IMR-90 (cell line): Measurements from ENCODE around the gene MPI. TPM values are rescaled to one million over a fixed set of nuclear protein-coding genes. Genes with fewer than 3 reads are reported as not detected.
A peak's percentile ranks its signal among the peaks of the same experiment; 100 is the strongest.

ENCODE experiments used
- ATAC-seq: fragments of 200-7000 bp; cut with Tn5 transposase; 2 replicates; pipeline ENCODE4 v1.9.1; 2020; ENCODE audit warnings: low read depth, mild to moderate bottlenecking, moderate library complexity
- BruUV-seq: library from RNA; stranded (reverse); fragments of 400-500 nt; replicated peaks from 2 replicates; lab custom pipeline; 2021; lab: Mats Ljungman, UMichigan
- CTCF ChIA-PET: fragments of 300-600 bp; formaldehyde crosslinking; extraction: SDS; loops from one replicate; lab custom pipeline; 2021; ENCODE audit warnings: antibody characterized with exemption; lab: Yijun Ruan, JAX
- POLR2A ChIA-PET: fragments of 300-600 bp; sonication (Branson Sonifier 250); formaldehyde crosslinking; loops from one replicate; lab custom pipeline; 2022; ENCODE audit warnings: antibody characterized with exemption; ENCODE audit not compliant: unreplicated experiment; lab: Charles Lee
- DNase-seq: peaks from one replicate; pipeline ENCODE4 v3.0.0; 2013
- H2AFZ ChIP-seq: replicated peaks from 2 replicates; pipeline ENCODE3; 2013; ENCODE audit warnings: low read length, mild to moderate bottlenecking; ENCODE audit not compliant: poor library complexity
- H2AK5ac ChIP-seq: 2 replicates; pipeline ENCODE4 v1.6.1; 2013; ENCODE audit warnings: low read depth, low read length, inconsistent platforms
- H2AK9ac ChIP-seq: replicated peaks from 2 replicates; pipeline ENCODE3; 2013; ENCODE audit warnings: mild to moderate bottlenecking, low read depth, low read length, moderate library complexity; ENCODE audit not compliant: poor library complexity
- H2BK120ac ChIP-seq: 2 replicates; pipeline ENCODE4 v1.6.1; 2013; ENCODE audit warnings: low read depth, low read length, inconsistent platforms
- H2BK15ac ChIP-seq: 3 replicates; pipeline ENCODE4 v1.6.1; 2013; ENCODE audit warnings: low read depth, low read length, inconsistent platforms
- H2BK20ac ChIP-seq: 2 replicates; pipeline ENCODE4 v1.6.1; 2013; ENCODE audit warnings: low read depth, mild to moderate bottlenecking, inconsistent platforms, low read length, moderate library complexity
- H2BK5ac ChIP-seq: 2 replicates; pipeline ENCODE4 v1.6.1; 2013; ENCODE audit warnings: mild to moderate bottlenecking, low read depth, low read length, inconsistent platforms; ENCODE audit not compliant: poor library complexity, severe bottlenecking
- H3K14ac ChIP-seq: replicated peaks from 2 replicates; pipeline ENCODE4 v1.6.1; 2013; ENCODE audit warnings: low read depth, low read length, inconsistent platforms
- H3K18ac ChIP-seq: 2 replicates; pipeline ENCODE4 v1.6.1; 2013; ENCODE audit warnings: low read depth, low read length, control low read depth
- H3K23ac ChIP-seq: 2 replicates; pipeline ENCODE4 v1.6.1; 2013; ENCODE audit warnings: low read depth, low read length, inconsistent platforms
- H3K27ac ChIP-seq: 2 replicates; pipeline ENCODE4 v1.5.1; 2013; ENCODE audit warnings: mild to moderate bottlenecking, control low read depth, low read length; ENCODE audit not compliant: insufficient read depth
- H3K27me3 ChIP-seq: 2 replicates; pipeline ENCODE4 v1.6.1; 2013; ENCODE audit warnings: low read length; ENCODE audit not compliant: control insufficient read depth, insufficient read depth
- H3K36me3 ChIP-seq: 2 replicates; pipeline ENCODE4 v1.6.1; 2013; ENCODE audit warnings: low read length, mixed read lengths; ENCODE audit not compliant: control insufficient read depth, insufficient read depth
- H3K4ac ChIP-seq: 2 replicates; pipeline ENCODE4 v1.6.1; 2013; ENCODE audit warnings: low read depth, low read length, inconsistent platforms
- H3K4me1 ChIP-seq: 2 replicates; pipeline ENCODE4 v1.6.1; 2013; ENCODE audit warnings: low read length, mixed read lengths; ENCODE audit not compliant: control insufficient read depth, insufficient read depth
- H3K4me2 ChIP-seq: 2 replicates; pipeline ENCODE4 v1.6.1; 2013; ENCODE audit warnings: low read depth, mild to moderate bottlenecking, control low read depth, low read length, moderate library complexity
- H3K4me3 ChIP-seq: 2 replicates; pipeline ENCODE4 v1.5.1; 2013; ENCODE audit warnings: low read depth, mild to moderate bottlenecking, control low read depth, low read length, moderate library complexity; ENCODE audit not compliant: insufficient read depth
- H3K56ac ChIP-seq: 2 replicates; pipeline ENCODE4 v1.6.1; 2013; ENCODE audit warnings: low read length, inconsistent platforms; ENCODE audit not compliant: insufficient read depth; ENCODE audit errors: extremely low read depth
- H3K79me1 ChIP-seq, 2 experiments: 2 replicates each; pipeline ENCODE4 v1.6.1; 2013; ENCODE audit warnings: low read length in 2 of 2, inconsistent platforms in 1 of 2, low read depth in 1 of 2
- H3K9ac ChIP-seq: 2 replicates; pipeline ENCODE4 v1.6.1; 2013; ENCODE audit warnings: low read depth, low read length, control low read depth
- H3K9me1 ChIP-seq: 2 replicates; pipeline ENCODE4 v1.6.1; 2013; ENCODE audit warnings: low read length, inconsistent platforms; ENCODE audit not compliant: insufficient read depth
- H3K9me3 ChIP-seq: 2 replicates; pipeline ENCODE4 v1.6.1; 2013; ENCODE audit warnings: low read length; ENCODE audit not compliant: control insufficient read depth, insufficient read depth
- H4K20me1 ChIP-seq: 2 replicates; pipeline ENCODE4 v1.6.1; 2013; ENCODE audit warnings: low read length, inconsistent platforms; ENCODE audit not compliant: insufficient read depth
- H4K5ac ChIP-seq: 2 replicates; pipeline ENCODE4 v1.6.1; 2013; ENCODE audit warnings: mild to moderate bottlenecking, low read depth, low read length, control low read depth
- H4K8ac ChIP-seq, 2 experiments: 2 replicates each; pipeline ENCODE4 v1.6.1; 2013; ENCODE audit warnings: low read depth in 2 of 2, low read length in 2 of 2, control low read depth in 1 of 2, inconsistent platforms in 1 of 2
- H4K91ac ChIP-seq: 2 replicates; pipeline ENCODE4 v1.6.1; 2013; ENCODE audit warnings: low read depth, low read length, inconsistent platforms; ENCODE audit not compliant: insufficient read depth
- BHLHE40 ChIP-seq: fragments of 150-350 bp; IDR thresholded peaks from 2 replicates; pipeline ENCODE4 v1.6.1; 2016; ENCODE audit warnings: mild to moderate bottlenecking, low read depth, low read length
- CEBPB ChIP-seq: IDR thresholded peaks from 2 replicates; pipeline ENCODE4 v1.6.1; 2012; ENCODE audit warnings: low read depth, low read length, improper control_type of control experiment
- CHD1 ChIP-seq: IDR thresholded peaks from 2 replicates; pipeline ENCODE4 v1.6.1; 2012; ENCODE audit warnings: low read depth, low read length, improper control_type of control experiment
- CTCF ChIP-seq: conservative IDR thresholded peaks from 2 replicates; pipeline ENCODE4 v1.5.1; 2012; ENCODE audit warnings: mild to moderate bottlenecking, low read depth, low read length, improper control_type of control experiment
- FOS ChIP-seq: fragments of 150-350 bp; IDR thresholded peaks from 2 replicates; pipeline ENCODE4 v1.6.1; 2016; ENCODE audit warnings: low read depth, low read length
- MAFK ChIP-seq: IDR thresholded peaks from 2 replicates; pipeline ENCODE4 v1.6.1; 2012; ENCODE audit warnings: low read depth, low read length, improper control_type of control experiment
- MAZ ChIP-seq: IDR thresholded peaks from 2 replicates; pipeline ENCODE4 v1.6.1; 2012; ENCODE audit warnings: low read depth, mild to moderate bottlenecking, low read length, improper control_type of control experiment, moderate library complexity, borderline replicate concordance
- NFE2L2 ChIP-seq: fragments of 150-350 bp; IDR thresholded peaks from 2 replicates; pipeline ENCODE4 v1.6.1; 2016; ENCODE audit warnings: low read depth, mild to moderate bottlenecking, low read length
- POLR2A ChIP-seq: IDR thresholded peaks from 2 replicates; pipeline ENCODE4 v1.6.1; 2012; ENCODE audit warnings: mild to moderate bottlenecking, low read depth, low read length
- RAD21 ChIP-seq: IDR thresholded peaks from 2 replicates; pipeline ENCODE4 v1.6.1; 2012; ENCODE audit warnings: low read length, improper control_type of control experiment
- RCOR1 ChIP-seq: IDR thresholded peaks from 2 replicates; pipeline ENCODE4 v1.6.1; 2012; ENCODE audit warnings: mild to moderate bottlenecking, low read length, improper control_type of control experiment; ENCODE audit not compliant: insufficient replicate concordance
- RFX5 ChIP-seq: IDR thresholded peaks from 2 replicates; pipeline ENCODE4 v1.8.0; 2012; ENCODE audit warnings: low read depth, mild to moderate bottlenecking, low read length, moderate library complexity
- USF2 ChIP-seq: fragments of 150-350 bp; IDR thresholded peaks from 2 replicates; pipeline ENCODE4 v1.6.1; 2017; ENCODE audit warnings: mild to moderate bottlenecking, antibody characterized with exemption, low read length, low read depth
- WGBS, 2 experiments: methylation state at CpG; one replicate each; pipeline versions ENCODE4 v1.1.5 to v1.1.7; 2013; ENCODE audit warnings: missing lambda C conversion rate in 2 of 2; ENCODE audit not compliant: insufficient read length in 1 of 2; ENCODE audit errors: extremely low coverage in 2 of 2; 5-methylcytosine and 5-hydroxymethylcytosine counted together
- dilution Hi-C: fragments of 300-500 bp; cut with HindIII; formaldehyde crosslinking; loops from one replicate; pipeline ENCODE4 v1.14.3; 2018; ENCODE audit warnings: low sequenced_read_pairs; ENCODE audit not compliant: unreplicated experiment
- in situ Hi-C: fragments of 300-500 bp; cut with MboI; formaldehyde crosslinking; loops from 3 replicates; pipeline ENCODE4 v1.14.3; 2019; ENCODE audit warnings: low sequenced_read_pairs, inconsistent platforms, mixed read lengths
- intact Hi-C: fragments of 100-400 bp; cut with micrococcal nuclease; formaldehyde crosslinking; loops from 2 replicates; pipeline ENCODE4 v1.10.0; 2022
- polyA plus RNA-seq, 3 experiments: library from polyadenylated mRNA; depleted of rRNA; stranded (reverse); fragments of >200 nt; gene quantifications; 2 replicates each; pipeline ENCODE4 v1.2.3, GENCODE V29; 2012; ENCODE audit warnings: low replicate concordance in 1 of 3
- total RNA-seq: library from RNA; depleted of rRNA; stranded (reverse); fragments of >200 nt; gene quantifications from 2 replicates; pipeline ENCODE4 v1.2.3, GENCODE V29; 2012

MPI gene
- total and polyA plus RNA-seq, 2 of the 4 experiments (the other 2 are of a cell fraction), result 80.1 to 91.8 TPM

- peak overlapping the region; percentile 94 for H2AK9ac ChIP-seq
- H3K23ac ChIP-seq, result 0 out of 2 replicates have a peak overlapping the region, but pooled peaks have one; percentile 70
- no peak overlapping the region for H3K18ac ChIP-seq
- H3K4me1 ChIP-seq, result peaks cover 4% of the 10 kb centered on the region; the same call in 1 of the 2 replicates
- H2BK15ac ChIP-seq, result no peak overlapping the region
- no peak overlapping the region for H2AFZ ChIP-seq
- H3K9ac ChIP-seq, result peak overlapping the region; percentile 43; the same call in 1 of the 2 replicates
- no peak overlapping the region for H2BK5ac ChIP-seq
- no peaks in the 10 kb centered on the region for H4K20me1 ChIP-seq
- TF ChIP-seq RFX5 (no peak), USF2 (no peak), FOS (no peak), RCOR1 (no peak), CTCF (no peak), CHD1 (no peak), POLR2A (no peak), RAD21 (no peak), BHLHE40 (no peak), CEBPB (no peak), NFE2L2 (no peak), MAFK (no peak), MAZ (no peak)
- ChIA-PET CTCF (no interaction called here), POLR2A (no interaction called here)
- H3K9me1 ChIP-seq, result 0 out of 2 replicates have a peak, but pooled peaks cover 3% of the 10 kb centered on the region
- H2AK5ac ChIP-seq, result peak overlapping the region; percentile 40
- DNase-seq, result no peak
- no peaks in the 10 kb centered on the region for H3K27me3 ChIP-seq
- no peak for ATAC-seq
- no peak overlapping the region; the same call in 1 of the 2 replicates for H3K4me2 ChIP-seq
- no peaks in the 10 kb centered on the region for H3K9me3 ChIP-seq
- H3K79me1 ChIP-seq, result peaks cover 0 to 17% of the 10 kb centered on the region in 2 experiments; a peak in 1 of 4 replicates
- H2BK20ac ChIP-seq, result no peak overlapping the region
- no peak overlapping the region for H3K4me3 ChIP-seq
- in situ Hi-C loops, result no loop called here
- peaks cover 24% of the 10 kb centered on the region for H3K36me3 ChIP-seq
- H3K56ac ChIP-seq, result no peak overlapping the region
- no peak overlapping the region for H3K27ac ChIP-seq
- no peak overlapping the region for H3K14ac ChIP-seq
- no CpG with 5 or more reads among the region's 12 CpGs for WGBS, 2 experiments
- H4K8ac ChIP-seq, result peak overlapping the region; percentile 89 to 91; a peak in 2 of 4 replicates
- H3K4ac ChIP-seq, result peak overlapping the region; percentile 92; the same call in 1 of the 2 replicates
- dilution Hi-C loops, result no loop called here
- no peak overlapping the region for H4K5ac ChIP-seq
- H4K91ac ChIP-seq, result no peak overlapping the region
- BruUV-seq, result TSS peak; percentile 64
- no peak overlapping the region for H2BK120ac ChIP-seq
- intact Hi-C loops, result loop anchor here (5.0 kb wide), 2 partner anchors 48 to 63 kb away; partner anchors contain the start of genes FAM219B and MPI
Measured at GRCh38 chr15:74843891-74844299, 45.9 kb upstream of the MPI start.
